HCT116 (cell line): ENCODE results near the gene ARHGAP42. TPM values are rescaled to one million over a fixed set of nuclear protein-coding genes. Genes with fewer than 3 reads are reported as not detected.
"Not testable (repeated sequence)": the region's sequence is repeated elsewhere in the genome, so short reads cannot be mapped to it uniquely, and the experiment has no call there.

Experiments used
- ATAC-seq: fragments of 200-7000 bp; cut with Tn5 transposase; 2 replicates; pipeline ENCODE4 v1.9.1; 2020; ENCODE audit warnings: mild to moderate bottlenecking, moderate library complexity
- BruUV-seq: library from RNA; stranded (reverse); fragments of 400-500 nt; replicated peaks from 2 replicates; lab custom pipeline; 2021; lab: Mats Ljungman, UMichigan
- CTCF ChIA-PET: fragments of 300-600 bp; sonication (Branson Sonifier 250); formaldehyde crosslinking; loops from one replicate; lab custom pipeline; 2021; ENCODE audit warnings: antibody characterized with exemption; lab: Charles Lee
- POLR2A ChIA-PET: fragments of 300-600, 350-600 bp; sonication (Branson Sonifier 250); formaldehyde crosslinking; loops from one replicate; lab custom pipeline; 2021; ENCODE audit warnings: antibody characterized with exemption; lab: Charles Lee
- RAD21 ChIA-PET, 2 experiments: fragments of 300-600 bp; sonication (Branson Sonifier 250); formaldehyde crosslinking; loops; one replicate each; lab custom pipeline; 2023; ENCODE audit warnings: low total read pairs in 2 of 2; ENCODE audit not compliant: uncharacterized antibody in 2 of 2, unreplicated experiment in 2 of 2, low non-redundant PET in 1 of 2; lab: Charles Lee
- DNase-seq: peaks from one replicate; pipeline ENCODE4 v3.0.0-alpha.2; 2010; ENCODE audit warnings: low read depth, low spot score
- H2AFZ ChIP-seq: fragments of 200-600 bp; shearing (Covaris generic), sonication (generic); 2 replicates; pipeline ENCODE4 v1.6.1; 2017; ENCODE audit warnings: low read depth, mixed run types, mixed read lengths, antibody characterized with exemption, low read length; ENCODE audit not compliant: poor library complexity, severe bottlenecking
- H3K27ac ChIP-seq: 2 replicates; pipeline ENCODE4 v1.5.1; 2012; ENCODE audit warnings: low read depth, low read length
- H3K27me3 ChIP-seq: fragments of 200-600 bp; sonication (generic); 2 replicates; pipeline ENCODE4 v1.6.1; 2016; ENCODE audit warnings: mixed run types, low read length, mixed read lengths; ENCODE audit not compliant: insufficient read depth
- H3K36me3 ChIP-seq, 2 experiments: fragments of 200-500 bp in 1 of 2; fragments of 200-600 bp in 1 of 2; sonication (Bioruptor generic) in 1 of 2; sonication (generic) in 1 of 2; 2 replicates each; pipeline versions ENCODE4 v1.5.1 to v1.6.1; 2014 to 2016; ENCODE audit warnings: low read length in 2 of 2, inconsistent platforms in 1 of 2, mixed read lengths in 1 of 2, mixed run types in 1 of 2; ENCODE audit not compliant: insufficient read depth in 2 of 2, control insufficient read depth in 1 of 2
- H3K4me1 ChIP-seq, 2 experiments: fragments of 200-600 bp in 1 of 2; sonication (generic) in 1 of 2; 2 replicates each; pipeline versions ENCODE4 v1.5.1 to v1.6.1; 2012 to 2017; ENCODE audit warnings: low read length in 2 of 2, inconsistent platforms in 1 of 2, mild to moderate bottlenecking in 1 of 2, mixed read lengths in 1 of 2, mixed run types in 1 of 2, moderate library complexity in 1 of 2; ENCODE audit not compliant: insufficient read depth in 2 of 2, control insufficient read depth in 1 of 2
- H3K4me2 ChIP-seq: fragments of 200-600 bp; sonication (generic); 2 replicates; pipeline ENCODE4 v1.6.1; 2017; ENCODE audit warnings: mixed run types, low read length, mixed read lengths
- H3K4me3 ChIP-seq, 2 experiments: fragments of 200-600 bp in 1 of 2; sonication (generic) in 1 of 2; replicated peaks in 1 of 2; 2 replicates each; pipeline ENCODE4 v1.5.1; 2011 to 2016; ENCODE audit warnings: low read length in 2 of 2, control low read depth in 1 of 2, low read depth in 1 of 2, mild to moderate bottlenecking in 1 of 2, mixed read lengths in 1 of 2, mixed run types in 1 of 2
- H3K79me2 ChIP-seq: fragments of 200-600 bp; sonication (generic); 2 replicates; pipeline ENCODE4 v1.6.1; 2017; ENCODE audit warnings: mild to moderate bottlenecking, mixed run types, low read length, moderate library complexity, mixed read lengths; ENCODE audit not compliant: insufficient read depth
- H3K9ac ChIP-seq: fragments of 200-600 bp; sonication (generic); 2 replicates; pipeline ENCODE4 v1.6.1; 2016; ENCODE audit warnings: low read length, mixed read lengths
- H3K9me2 ChIP-seq: fragments of 200-600 bp; sonication (generic), shearing (Covaris generic); 2 replicates; pipeline ENCODE4 v1.6.1; 2017; ENCODE audit warnings: mixed run types, mild to moderate bottlenecking, moderate library complexity; ENCODE audit not compliant: insufficient read depth
- H3K9me3 ChIP-seq, 2 experiments: fragments of 200-500 bp in 1 of 2; fragments of 200-600 bp in 1 of 2; sonication (Bioruptor generic) in 1 of 2; sonication (generic) in 1 of 2; 2 replicates each; pipeline ENCODE4 v1.6.1; 2014 to 2017; ENCODE audit warnings: low read length in 2 of 2, mixed read lengths in 2 of 2, inconsistent platforms in 1 of 2, low read depth in 1 of 2, mild to moderate bottlenecking in 1 of 2, mixed run types in 1 of 2, moderate library complexity in 1 of 2; ENCODE audit not compliant: control insufficient read depth in 1 of 2, insufficient read depth in 1 of 2
- H4K20me1 ChIP-seq: fragments of 200-600 bp; sonication (generic), shearing (Covaris generic); 2 replicates; pipeline ENCODE4 v1.6.1; 2017; ENCODE audit warnings: mixed run types, mild to moderate bottlenecking, moderate library complexity; ENCODE audit not compliant: insufficient read depth
- ELF1 ChIP-seq: IDR thresholded peaks from 2 replicates; pipeline ENCODE4 v1.6.1; 2012; ENCODE audit warnings: low read depth, borderline replicate concordance
- YY1 ChIP-seq: IDR thresholded peaks from 2 replicates; pipeline ENCODE4 v1.6.1; 2011; ENCODE audit warnings: low read length, low read depth, moderate library complexity, mild to moderate bottlenecking; ENCODE audit not compliant: insufficient replicate concordance; ENCODE audit errors: extremely low read depth
- intact Hi-C: fragments of 100-400 bp; cut with micrococcal nuclease; formaldehyde crosslinking; loops from 2 replicates; pipeline ENCODE4 v1.10.0; 2022
- total RNA-seq: library from RNA; stranded (reverse); gene quantifications from one replicate; pipeline ENCODE4 v1.2.1, GENCODE V29; 2021; ENCODE audit not compliant: unreplicated experiment

The ARHGAP42 gene
- total RNA-seq, 1 experiment from 2014 or later = 12.3 TPM

DNA sequence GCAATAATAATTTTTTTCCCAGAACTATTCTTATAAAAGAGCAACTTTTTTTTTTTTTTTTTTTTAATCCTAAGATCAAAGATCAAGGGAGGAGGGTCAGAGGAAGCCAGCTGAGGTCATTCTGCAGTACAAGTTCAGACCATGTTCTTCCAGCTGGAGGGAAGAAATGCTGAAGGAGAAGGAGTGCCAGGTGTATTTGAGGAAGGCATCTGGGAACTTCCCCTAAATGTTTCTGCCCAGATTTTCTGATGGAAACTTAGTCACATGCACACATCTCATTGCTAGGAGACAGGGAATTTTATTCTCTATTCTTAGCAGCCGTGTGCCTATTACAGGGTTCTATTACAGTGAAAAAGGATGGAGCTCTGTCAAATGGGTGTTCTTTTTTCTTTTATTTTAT is 208.4 kb downstream of the ARHGAP42 start:
- no TSS peak for BruUV-seq
- Histone ChIP-seq H3K9ac (no peak overlapping the region), H3K9me2 (no peaks in the 10 kb centered on the region; the same call in 1 of the 2 replicates), H4K20me1 (no peaks in the 10 kb centered on the region), H3K4me3 (no peak overlapping the region), H3K79me2 (no peaks in the 10 kb centered on the region), H3K4me2 (no peak overlapping the region), H3K36me3 (no peaks in the 10 kb centered on the region), H3K27ac (no peak overlapping the region), H3K27me3 (no peaks in the 10 kb centered on the region), H3K4me1 (no peaks in the 10 kb centered on the region), H2AFZ (no peak overlapping the region), H3K9me3 (no peaks in the 10 kb centered on the region)
- ChIA-PET POLR2A (no interaction called here), CTCF (no interaction called here), RAD21 (no interaction called here)
- intact Hi-C loops = no loop called here
- TF ChIP-seq ELF1 = no peak
- no peak for TF ChIP-seq YY1
- DNase-seq (no peak), ATAC-seq (no peak)

DNA sequence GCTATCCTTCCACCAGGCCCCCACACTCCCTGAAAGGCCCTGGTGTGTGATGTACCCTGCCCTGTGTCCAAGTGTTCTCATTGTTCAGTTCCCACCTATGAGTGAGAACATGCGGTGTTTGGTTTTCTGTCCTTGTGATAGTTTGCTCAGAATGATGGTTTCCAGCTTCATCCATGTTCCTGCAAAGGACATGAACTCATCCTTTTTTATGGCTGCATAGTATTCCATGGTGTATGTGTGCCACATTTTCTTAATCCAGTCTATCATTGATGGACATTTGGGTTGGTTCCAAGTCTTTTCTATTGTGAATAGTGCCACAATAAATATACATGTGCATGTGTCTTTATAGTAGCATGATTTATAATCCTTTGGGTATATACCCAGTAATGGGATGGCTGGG is 208.9 kb downstream of the ARHGAP42 start:
- H3K9me3 ChIP-seq, ATAC-seq, H3K9me2 ChIP-seq, RAD21 ChIA-PET, H3K27ac ChIP-seq, H3K36me3 ChIP-seq, CTCF ChIA-PET, H2AFZ ChIP-seq, intact Hi-C loops, POLR2A ChIA-PET, H3K79me2 ChIP-seq, BruUV-seq, H3K4me1 ChIP-seq, H4K20me1 ChIP-seq, DNase-seq, H3K27me3 ChIP-seq, H3K4me3 ChIP-seq, H3K4me2 ChIP-seq, H3K9ac ChIP-seq: not testable (repeated sequence)

DNA sequence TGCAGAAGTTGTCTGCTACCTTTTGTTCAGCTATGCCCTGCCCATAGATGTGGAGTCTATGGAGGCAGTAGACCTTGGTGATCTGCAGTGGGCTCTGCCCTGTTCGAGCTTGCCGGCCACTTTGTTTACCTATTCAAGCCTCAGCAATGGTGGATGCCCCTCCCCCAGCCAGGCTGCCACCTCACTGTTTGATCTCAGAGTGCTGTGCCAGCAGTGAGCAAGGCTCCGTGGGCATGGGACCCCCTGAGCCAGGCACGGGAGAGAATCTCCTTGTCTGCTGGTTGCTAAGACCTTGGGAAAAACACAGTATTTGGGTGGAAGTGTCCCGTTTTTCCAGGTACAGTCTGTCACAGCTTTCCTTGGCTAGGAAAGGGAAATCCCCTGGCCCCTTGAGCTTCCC is 214.4 kb downstream of the ARHGAP42 start:
- H3K36me3 ChIP-seq, BruUV-seq, DNase-seq, H3K27me3 ChIP-seq, H4K20me1 ChIP-seq, ATAC-seq, H3K4me1 ChIP-seq, H3K9me3 ChIP-seq, RAD21 ChIA-PET, POLR2A ChIA-PET, H2AFZ ChIP-seq, H3K27ac ChIP-seq, intact Hi-C loops, H3K9me2 ChIP-seq, H3K9ac ChIP-seq, H3K4me3 ChIP-seq, H3K79me2 ChIP-seq, H3K4me2 ChIP-seq, CTCF ChIA-PET: not testable (repeated sequence)
